MM.1S (cell line): ENCODE data around the gene ATXN2L.
A peak's percentile ranks its signal among the peaks of the same experiment; 100 is the strongest.

Source experiments
- DNase-seq: peaks from one replicate; pipeline ENCODE4 v3.0.0-alpha.2; 2015
- H2AFZ ChIP-seq: fragments of 300-600 bp; sonication (generic); 2 replicates; pipeline ENCODE4 v1.6.0; 2016; ENCODE audit warnings: antibody characterized with exemption, low read length
- H3F3A ChIP-seq: fragments of 300-600 bp; sonication (generic); 2 replicates; pipeline ENCODE4 v1.6.1; 2016; ENCODE audit warnings: mild to moderate bottlenecking, antibody characterized with exemption, low read length, moderate library complexity, mixed read lengths; ENCODE audit not compliant: insufficient read depth
- H3K27ac ChIP-seq: fragments of 300-600 bp; sonication (generic); 2 replicates; pipeline ENCODE4 v1.5.1; 2016; ENCODE audit warnings: mild to moderate bottlenecking, low read length
- H3K27me3 ChIP-seq: fragments of 300-600 bp; sonication (generic); replicated peaks from 2 replicates; pipeline ENCODE4 v1.6.0; 2016; ENCODE audit warnings: low read length; ENCODE audit not compliant: insufficient read depth
- H3K36me3 ChIP-seq: fragments of 300-600 bp; sonication (generic); replicated peaks from 2 replicates; pipeline ENCODE4 v1.6.1; 2016; ENCODE audit warnings: mild to moderate bottlenecking, low read length, mixed read lengths; ENCODE audit not compliant: insufficient read depth
- H3K4me1 ChIP-seq: fragments of 300-600 bp; sonication (generic); 2 replicates; pipeline ENCODE4 v1.6.1; 2016; ENCODE audit warnings: low read length, mixed read lengths
- H3K4me2 ChIP-seq: fragments of 300-600 bp; sonication (generic); 2 replicates; pipeline ENCODE4 v1.6.0; 2016; ENCODE audit warnings: low read depth, low read length
- H3K4me3 ChIP-seq: fragments of 300-600 bp; sonication (generic); 2 replicates; pipeline ENCODE4 v1.5.1; 2016; ENCODE audit warnings: low read length, mixed read lengths
- H3K79me2 ChIP-seq: fragments of 300-600 bp; sonication (generic); 2 replicates; pipeline ENCODE4 v1.6.1; 2016; ENCODE audit warnings: mixed run types, low read length, mixed read lengths
- H3K9ac ChIP-seq: fragments of 300-600 bp; sonication (generic); 2 replicates; pipeline ENCODE4 v1.6.1; 2016; ENCODE audit warnings: low read length, mixed read lengths
- H3K9me2 ChIP-seq: fragments of 300-600 bp; sonication (generic); replicated peaks from 2 replicates; pipeline ENCODE4 v1.6.1; 2016; ENCODE audit warnings: mild to moderate bottlenecking, low read length, mixed read lengths; ENCODE audit not compliant: insufficient read depth
- H3K9me3 ChIP-seq: fragments of 300-600 bp; sonication (generic); replicated peaks from 2 replicates; pipeline ENCODE4 v1.6.1; 2016; ENCODE audit warnings: mild to moderate bottlenecking, low read length, mixed read lengths; ENCODE audit not compliant: insufficient read depth
- H4K20me1 ChIP-seq: fragments of 300-600 bp; sonication (generic); 2 replicates; pipeline ENCODE4 v1.6.1; 2016; ENCODE audit warnings: mild to moderate bottlenecking, low read length, moderate library complexity, mixed read lengths; ENCODE audit not compliant: insufficient read depth
- EZH2 ChIP-seq: fragments of 300-600 bp; sonication (generic); optimal IDR thresholded peaks from 2 replicates; pipeline ENCODE3; 2017; ENCODE audit warnings: low read depth, mild to moderate bottlenecking, antibody characterized with exemption, low read length, mixed read lengths
- EZH2phosphoT487 ChIP-seq: fragments of 300-600 bp; sonication (generic); IDR thresholded peaks from 2 replicates; pipeline ENCODE4 v1.6.1; 2018; ENCODE audit warnings: antibody characterized with exemption, low read length
- TF ChIP-seq, protein P1 (sequence below): fragments of 300-600 bp; sonication (generic); IDR thresholded peaks from 2 replicates; pipeline ENCODE4 v1.5.1; 2016; ENCODE audit warnings: antibody characterized with exemption, low read length, mixed read lengths

The ATXN2L gene

GRCh38 chr16:28845293-28845692 lies 22.5 kb downstream of the ATXN2L start:
- Histone ChIP-seq H3F3A (peaks cover 2% of the 10 kb centered on the region), H2AFZ (peak overlapping the region; percentile 71), H3K79me2 (peaks cover 39% of the 10 kb centered on the region), H3K4me1 (peaks cover 12% of the 10 kb centered on the region), H3K9ac (peak overlapping the region; percentile 82), H3K9me3 (no peaks in the 10 kb centered on the region), H3K4me2 (peak overlapping the region; percentile 81), H4K20me1 (no peaks in the 10 kb centered on the region), H3K36me3 (no peaks in the 10 kb centered on the region; the same call in 1 of the 2 replicates), H3K27ac (peak overlapping the region; percentile 24; the same call in 1 of the 2 replicates), H3K9me2 (no peaks in the 10 kb centered on the region), H3K27me3 (no peaks in the 10 kb centered on the region), H3K4me3 (peak overlapping the region; percentile 97)
- TF ChIP-seq EZH2 (no peak), EZH2phosphoT487 (no peak)
- TF ChIP-seq, protein P1, sequence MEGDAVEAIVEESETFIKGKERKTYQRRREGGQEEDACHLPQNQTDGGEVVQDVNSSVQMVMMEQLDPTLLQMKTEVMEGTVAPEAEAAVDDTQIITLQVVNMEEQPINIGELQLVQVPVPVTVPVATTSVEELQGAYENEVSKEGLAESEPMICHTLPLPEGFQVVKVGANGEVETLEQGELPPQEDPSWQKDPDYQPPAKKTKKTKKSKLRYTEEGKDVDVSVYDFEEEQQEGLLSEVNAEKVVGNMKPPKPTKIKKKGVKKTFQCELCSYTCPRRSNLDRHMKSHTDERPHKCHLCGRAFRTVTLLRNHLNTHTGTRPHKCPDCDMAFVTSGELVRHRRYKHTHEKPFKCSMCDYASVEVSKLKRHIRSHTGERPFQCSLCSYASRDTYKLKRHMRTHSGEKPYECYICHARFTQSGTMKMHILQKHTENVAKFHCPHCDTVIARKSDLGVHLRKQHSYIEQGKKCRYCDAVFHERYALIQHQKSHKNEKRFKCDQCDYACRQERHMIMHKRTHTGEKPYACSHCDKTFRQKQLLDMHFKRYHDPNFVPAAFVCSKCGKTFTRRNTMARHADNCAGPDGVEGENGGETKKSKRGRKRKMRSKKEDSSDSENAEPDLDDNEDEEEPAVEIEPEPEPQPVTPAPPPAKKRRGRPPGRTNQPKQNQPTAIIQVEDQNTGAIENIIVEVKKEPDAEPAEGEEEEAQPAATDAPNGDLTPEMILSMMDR = no peak
- DNase-seq = peak; percentile 66

GRCh38 chr16:28845761-28846079 lies 22.9 kb downstream of the ATXN2L start:
- Histone ChIP-seq H3K4me3 (peak overlapping the region; percentile 97), H3K9ac (peak overlapping the region; percentile 82), H3K36me3 (no peaks in the 10 kb centered on the region; the same call in 1 of the 2 replicates), H3F3A (peaks cover 2% of the 10 kb centered on the region), H4K20me1 (no peaks in the 10 kb centered on the region), H3K27ac (peak overlapping the region; percentile 24; the same call in 1 of the 2 replicates), H3K4me1 (peaks cover 12% of the 10 kb centered on the region), H2AFZ (peak overlapping the region; percentile 71), H3K4me2 (peak overlapping the region; percentile 81), H3K9me3 (no peaks in the 10 kb centered on the region), H3K9me2 (no peaks in the 10 kb centered on the region), H3K79me2 (peaks cover 39% of the 10 kb centered on the region), H3K27me3 (no peaks in the 10 kb centered on the region)
- TF ChIP-seq EZH2phosphoT487 (no peak), EZH2 (no peak)
- TF ChIP-seq, protein P1 = no peak
- peak; percentile 25 for DNase-seq

DNA sequence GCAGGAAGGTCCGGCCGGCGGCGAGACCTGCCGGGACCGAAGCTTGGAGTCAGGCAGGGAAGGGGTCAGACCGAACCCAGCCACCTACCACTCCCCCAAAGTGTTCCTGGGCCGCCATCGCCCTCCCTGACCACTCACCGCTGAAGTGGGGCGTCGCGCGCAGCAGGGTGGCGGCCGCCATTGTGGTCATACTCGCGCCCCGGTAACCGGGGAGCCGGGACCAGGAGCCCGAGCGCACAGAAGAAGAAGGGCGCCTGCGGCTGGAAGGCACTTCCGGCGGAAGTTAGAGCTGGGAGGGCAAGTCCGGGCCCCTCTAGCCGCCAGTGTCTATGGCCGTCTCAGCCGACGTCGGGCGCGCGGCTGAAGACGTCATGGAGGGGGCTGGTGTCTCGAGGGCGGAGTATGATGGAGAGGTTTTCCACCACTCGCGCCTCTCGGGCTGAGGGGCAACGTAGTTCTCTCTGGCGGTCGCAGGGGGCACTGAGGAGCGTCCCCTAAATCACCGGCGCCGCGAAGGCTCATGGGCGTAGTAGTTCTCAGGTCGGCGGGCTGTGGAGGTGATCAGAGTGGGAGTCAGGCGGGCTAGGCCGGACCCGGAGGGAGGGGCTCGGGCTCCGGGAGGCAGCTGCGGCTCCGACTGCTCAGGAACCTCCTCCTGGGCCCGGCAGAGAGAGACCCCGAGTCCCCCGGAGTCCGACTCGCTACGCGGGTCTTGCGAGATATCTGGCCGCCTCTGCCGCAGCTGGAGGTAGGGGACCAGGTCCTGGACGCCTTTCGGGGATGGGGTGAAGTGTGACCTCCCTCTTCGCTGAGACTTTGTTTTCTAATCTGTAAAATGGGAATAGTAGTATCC lies 23.5 kb downstream of the ATXN2L start, which contains the start of gene TUFM:
Gene TUFM (minus strand): TSS at position 269 of the 853 bp plus-strand sequence. CDS start 79 bp downstream, at position 190.
- Histone ChIP-seq H2AFZ (peak within 1 kb of the TSS; percentile 90), H3K9me3 (no peaks in the 10 kb centered on the region), H3K9me2 (no peaks in the 10 kb centered on the region), H3K27ac (peak within 1 kb of the TSS; percentile 36; the same call in 1 of the 2 replicates), H3K9ac (peak within 1 kb of the TSS; percentile 82), H4K20me1 (no peaks in the 10 kb centered on the region), H3K4me3 (peak within 1 kb of the TSS; percentile 97), H3K27me3 (no peaks in the 10 kb centered on the region), H3F3A (peaks cover 2% of the 10 kb centered on the region), H3K4me1 (peaks cover 12% of the 10 kb centered on the region), H3K79me2 (peaks cover 39% of the 10 kb centered on the region), H3K4me2 (peak within 1 kb of the TSS; percentile 90), H3K36me3 (no peaks in the 10 kb centered on the region; the same call in 1 of the 2 replicates)
- peak; percentile 98 for DNase-seq
- TF ChIP-seq, protein P1 = peak; percentile 76
- TF ChIP-seq EZH2phosphoT487 = no peak
- TF ChIP-seq EZH2 = no peak
